Peyer's patch (tissue), 4 donors: ENCODE measurements around the gene TRRAP. TPM values are rescaled to one million over a fixed set of nuclear protein-coding genes. Genes with fewer than 3 reads are reported as not detected.

Experiments
- DNase-seq, 3 donors: peaks; one replicate each; pipeline ENCODE4 v3.0.0-alpha.2; 2017 to 2019
- H3K27ac ChIP-seq, 4 donors: fragments of 200-600 bp; sonication (generic); one replicate each; pipeline ENCODE4 v1.5.1; 2016 to 2019
- H3K27me3 ChIP-seq, 2 donors: fragments of 200-600 bp; sonication (generic); one replicate each; pipeline ENCODE4 v1.5.1; 2019
- H3K36me3 ChIP-seq, 3 donors: fragments of 200-600 bp; sonication (generic); one replicate each; pipeline ENCODE4 v1.5.1; 2016 to 2019
- H3K4me1 ChIP-seq, 4 donors: fragments of 200-600 bp; sonication (generic); one replicate each; pipeline ENCODE4 v1.5.1; 2016 to 2019
- H3K4me3 ChIP-seq, 4 donors: fragments of 200-600 bp; sonication (generic); 1 replicate in 3 of 4; 2 replicates in 1 of 4; pipeline ENCODE4 v1.5.1; 2016 to 2019; ENCODE audit warnings: mild to moderate bottlenecking in 1 of 4
- H3K9me3 ChIP-seq, 4 donors: fragments of 200-600 bp; sonication (generic); one replicate each; pipeline ENCODE4 v1.5.1; 2016 to 2019; ENCODE audit warnings: mild to moderate bottlenecking in 1 of 4
- POLR2A ChIP-seq, 2 donors: fragments of 450-650 bp; IDR thresholded peaks; one replicate each; pipeline ENCODE4 v1.5.1; 2017; ENCODE audit warnings: antibody characterized with exemption in 2 of 2, mild to moderate bottlenecking in 2 of 2, moderate library complexity in 2 of 2
- small RNA-seq, 2 donors: library from RNA; depleted of rRNA; stranded (forward); fragments of <200 nt; gene quantifications; one replicate each; pipeline ENCODE3, GENCODE V24; 2016
- total RNA-seq, 4 donors: library from RNA; depleted of rRNA; stranded (reverse); fragments of >200 nt; gene quantifications; one replicate each; pipeline ENCODE4 v1.1.0, GENCODE V29; 2016
- TF ChIP-seq, protein P1 (sequence below), 6 experiments: fragments of 450-650 bp in 4 of 6; fragments of 200-600 bp in 2 of 6; sonication (generic) in 1 of 6; IDR thresholded peaks; one replicate each; pipeline ENCODE4 v1.5.1; 2017 to 2019; ENCODE audit warnings: antibody characterized with exemption in 6 of 6, mild to moderate bottlenecking in 3 of 6, moderate library complexity in 1 of 6

Gene TRRAP
- total RNA-seq, 4 donors from 2014 or later: 39.2 to 62.3 (median 57.8) TPM

GRCh38 chr7:99061001-99061776, 182.9 kb downstream of the TRRAP start:
- no peak overlapping the region for H3K4me3 ChIP-seq
- no peaks in the 10 kb centered on the region for H3K4me1 ChIP-seq
- DNase-seq: no peak
- H3K27me3 ChIP-seq: no peaks in the 10 kb centered on the region
- peaks cover 0 to 32% (median 0%) of the 10 kb centered on the region in 3 donors for H3K36me3 ChIP-seq
- TF ChIP-seq POLR2A (IDR thresholded peaks at IDR 0.05): no peak
- TF ChIP-seq, protein P1, sequence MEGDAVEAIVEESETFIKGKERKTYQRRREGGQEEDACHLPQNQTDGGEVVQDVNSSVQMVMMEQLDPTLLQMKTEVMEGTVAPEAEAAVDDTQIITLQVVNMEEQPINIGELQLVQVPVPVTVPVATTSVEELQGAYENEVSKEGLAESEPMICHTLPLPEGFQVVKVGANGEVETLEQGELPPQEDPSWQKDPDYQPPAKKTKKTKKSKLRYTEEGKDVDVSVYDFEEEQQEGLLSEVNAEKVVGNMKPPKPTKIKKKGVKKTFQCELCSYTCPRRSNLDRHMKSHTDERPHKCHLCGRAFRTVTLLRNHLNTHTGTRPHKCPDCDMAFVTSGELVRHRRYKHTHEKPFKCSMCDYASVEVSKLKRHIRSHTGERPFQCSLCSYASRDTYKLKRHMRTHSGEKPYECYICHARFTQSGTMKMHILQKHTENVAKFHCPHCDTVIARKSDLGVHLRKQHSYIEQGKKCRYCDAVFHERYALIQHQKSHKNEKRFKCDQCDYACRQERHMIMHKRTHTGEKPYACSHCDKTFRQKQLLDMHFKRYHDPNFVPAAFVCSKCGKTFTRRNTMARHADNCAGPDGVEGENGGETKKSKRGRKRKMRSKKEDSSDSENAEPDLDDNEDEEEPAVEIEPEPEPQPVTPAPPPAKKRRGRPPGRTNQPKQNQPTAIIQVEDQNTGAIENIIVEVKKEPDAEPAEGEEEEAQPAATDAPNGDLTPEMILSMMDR (IDR thresholded peaks at IDR 0.05): no peak
- H3K27ac ChIP-seq: no peak overlapping the region
- H3K9me3 ChIP-seq: no peaks in the 10 kb centered on the region

Small RNA genes within 50 kb of the gene (small RNA-seq; reads per million reads assigned to genes)
- 242 to 281 reads per million in 2 donors for gene MIR3609

Other genes with a start within 250 kb of the TRRAP start
- gene TMEM130, start 8.5 kb upstream of the TRRAP start, total RNA-seq: 1 to 10 TPM in 1 of 4 donors, not detected in 3; 1.6 TPM